ENCODE results near the gene ACOT13.

GRCh38 chr6:24632573-24632972 is 34.3 kb upstream of the ACOT13 start:
- no peak for TF ChIP-seq JUND (IDR thresholded peaks at IDR 0.05; ENCODE audit: low read length)
- TF ChIP-seq EGR1 (IDR thresholded peaks at IDR 0.05; ENCODE audit: borderline replicate concordance, low read depth, low read length) = no peak
- no peak for TF ChIP-seq POLR2A (IDR thresholded peaks at IDR 0.05; ENCODE audit: control extremely low read depth in 1 of 2, low read depth in 2 of 2, low read length in 2 of 2)
- no peak for TF ChIP-seq CTCF (IDR thresholded peaks at IDR 0.05; ENCODE audit: control extremely low read depth in 1 of 3, insufficient read depth in 1 of 3, low read depth in 1 of 3, low read length in 3 of 3)
- TF ChIP-seq RFX5 (IDR thresholded peaks at IDR 0.05; ENCODE audit: borderline replicate concordance, low read depth, low read length) = no peak
- no peak for TF ChIP-seq TAF1 (IDR thresholded peaks at IDR 0.05; ENCODE audit: low read depth, low read length)
- TF ChIP-seq HDAC6 (IDR thresholded peaks at IDR 0.05; ENCODE audit: low read depth, low read length) = no peak
- no peak for TF ChIP-seq CHD1 (IDR thresholded peaks at IDR 0.05; ENCODE audit: low read depth, low read length)
